SK-N-SH (cell line): Measurements from ENCODE around the gene WWTR1. TPM values are rescaled to one million over a fixed set of nuclear protein-coding genes. Genes with fewer than 3 reads are reported as not detected.

Experiments
- CTCF ChIA-PET: fragments of 300-600, 350-600 bp; formaldehyde crosslinking; extraction: SDS; loops from one replicate; lab custom pipeline; 2021; lab: Yijun Ruan, JAX
- POLR2A ChIA-PET: fragments of 350-600 bp; sonication (Branson Sonifier 250); formaldehyde crosslinking; extraction: SDS; loops from one replicate; lab custom pipeline; 2020; ENCODE audit warnings: antibody characterized with exemption, inconsistent platforms; lab: Yijun Ruan, JAX
- DNase-seq: peaks from one replicate; pipeline ENCODE4 v3.0.0; 2012
- H2AFZ ChIP-seq: fragments of 200-600 bp; sonication (generic); 2 replicates; pipeline ENCODE4 v1.8.1; 2016; ENCODE audit warnings: antibody characterized with exemption, mild to moderate bottlenecking, low read depth
- H3F3A ChIP-seq: fragments of 200-600 bp; sonication (generic); replicated peaks from 2 replicates; pipeline ENCODE3; 2016; ENCODE audit warnings: antibody characterized with exemption, mild to moderate bottlenecking; ENCODE audit not compliant: insufficient read depth
- H3K27ac ChIP-seq, 2 experiments: fragments of 200-500 bp in 1 of 2; fragments of 200-600 bp in 1 of 2; sonication (Bioruptor generic) in 1 of 2; sonication (generic), shearing (Covaris generic) in 1 of 2; 2 replicates each; pipeline versions ENCODE4 v1.5.1 to v1.6.1; 2014 to 2016; ENCODE audit warnings: low read depth in 2 of 2, inconsistent platforms in 1 of 2, low read length in 1 of 2, mild to moderate bottlenecking in 1 of 2, mixed read lengths in 1 of 2
- H3K27me3 ChIP-seq: fragments of 200-600 bp; sonication (generic), shearing (Covaris generic); 2 replicates; pipeline ENCODE4 v1.6.1; 2016; ENCODE audit warnings: mixed run types; ENCODE audit not compliant: insufficient read depth
- H3K36me3 ChIP-seq, 2 experiments: fragments of 200-500 bp in 1 of 2; fragments of 200-600 bp in 1 of 2; sonication (Bioruptor generic) in 1 of 2; sonication (generic) in 1 of 2; replicated peaks in 1 of 2; 2 replicates each; pipeline versions ENCODE3 to v1.5.1; 2014 to 2016; ENCODE audit warnings: low read length in 1 of 2, mild to moderate bottlenecking in 1 of 2; ENCODE audit not compliant: insufficient read depth in 2 of 2, control insufficient read depth in 1 of 2
- H3K4me1 ChIP-seq, 2 experiments: fragments of 200-500 bp in 1 of 2; fragments of 200-600 bp in 1 of 2; sonication (Bioruptor generic) in 1 of 2; sonication (generic), shearing (Covaris generic) in 1 of 2; 2 replicates each; pipeline versions ENCODE4 v1.5.1 to v1.6.1; 2014 to 2016; ENCODE audit warnings: low read depth in 1 of 2, low read length in 1 of 2, mixed run types in 1 of 2; ENCODE audit not compliant: insufficient read depth in 2 of 2, control insufficient read depth in 1 of 2
- H3K4me2 ChIP-seq: fragments of 200-600 bp; sonication (generic), shearing (Covaris generic); 2 replicates; pipeline ENCODE4 v1.6.1; 2017; ENCODE audit warnings: mixed run types
- H3K4me3 ChIP-seq, 2 experiments: fragments of 200-500 bp in 1 of 2; fragments of 200-600 bp in 1 of 2; sonication (Bioruptor generic) in 1 of 2; sonication (generic), shearing (Covaris generic) in 1 of 2; 2 replicates each; pipeline versions ENCODE4 v1.5.1 to v1.8.1; 2014 to 2016; ENCODE audit warnings: low read depth in 2 of 2, inconsistent platforms in 1 of 2, low read length in 1 of 2, mild to moderate bottlenecking in 1 of 2, mixed read lengths in 1 of 2, moderate library complexity in 1 of 2
- H3K79me2 ChIP-seq: fragments of 200-600 bp; sonication (generic); 2 replicates; pipeline ENCODE4 v1.8.1; 2017; ENCODE audit warnings: mild to moderate bottlenecking; ENCODE audit not compliant: insufficient read depth
- H3K9ac ChIP-seq: fragments of 200-600 bp; sonication (generic); 2 replicates; pipeline ENCODE4 v1.6.1; 2017; ENCODE audit warnings: mixed run types
- H3K9me2 ChIP-seq: fragments of 200-600 bp; sonication (generic); 2 replicates; pipeline ENCODE4 v1.6.1; 2017; ENCODE audit warnings: mixed run types
- H3K9me3 ChIP-seq: fragments of 200-600 bp; sonication (generic); 2 replicates; pipeline ENCODE4 v1.6.1; 2017; ENCODE audit warnings: mixed run types, mild to moderate bottlenecking, moderate library complexity
- H4K20me1 ChIP-seq: fragments of 200-600 bp; sonication (generic); 2 replicates; pipeline ENCODE4 v1.6.1; 2017; ENCODE audit warnings: mild to moderate bottlenecking, mixed run types; ENCODE audit not compliant: insufficient read depth
- CTCF ChIP-seq: fragments of 200-600 bp; sonication (generic); IDR thresholded peaks from 2 replicates; pipeline ENCODE4 v1.6.1; 2017; ENCODE audit warnings: antibody characterized with exemption, mild to moderate bottlenecking, moderate library complexity
- ELF1 ChIP-seq: IDR thresholded peaks from 2 replicates; pipeline ENCODE4 v1.4.0; 2012
- FOSL2 ChIP-seq: IDR thresholded peaks from 2 replicates; pipeline ENCODE4 v1.4.0; 2012; ENCODE audit warnings: low read depth, mild to moderate bottlenecking, moderate library complexity, borderline replicate concordance
- FOXM1 ChIP-seq: IDR thresholded peaks from 2 replicates; pipeline ENCODE4 v1.4.0; 2012; ENCODE audit warnings: low read depth, mild to moderate bottlenecking
- GATA2 ChIP-seq: sonication (generic); formaldehyde crosslinking; IDR thresholded peaks from 2 replicates; pipeline ENCODE4 v1.5.0; 2020; ENCODE audit warnings: mild to moderate bottlenecking, missing genetic modification reagents
- IRF3 ChIP-seq: fragments of 150-350 bp; IDR thresholded peaks from 2 replicates; pipeline ENCODE4 v1.6.1; 2016; ENCODE audit warnings: mild to moderate bottlenecking, low read depth, low read length
- MAX ChIP-seq: IDR thresholded peaks from 2 replicates; pipeline ENCODE4 v1.4.0; 2012; ENCODE audit warnings: low read depth
- MEF2A ChIP-seq: IDR thresholded peaks from 2 replicates; pipeline ENCODE4 v1.4.0; 2012; ENCODE audit warnings: low read depth, borderline replicate concordance
- NRF1 ChIP-seq: IDR thresholded peaks from 2 replicates; pipeline ENCODE4 v1.6.1; 2012; ENCODE audit warnings: low read depth, mild to moderate bottlenecking, low read length
- RAD21 ChIP-seq: IDR thresholded peaks from 2 replicates; pipeline ENCODE4 v1.6.1; 2012; ENCODE audit warnings: mild to moderate bottlenecking, low read length
- REST ChIP-seq: IDR thresholded peaks from 2 replicates; pipeline ENCODE4 v1.6.1; 2012; ENCODE audit warnings: mild to moderate bottlenecking, low read depth, low read length, moderate library complexity
- SIN3A ChIP-seq: IDR thresholded peaks from 2 replicates; pipeline ENCODE4 v1.6.1; 2012; ENCODE audit warnings: low read depth, mild to moderate bottlenecking, low read length, moderate library complexity, borderline replicate concordance
- TCF12 ChIP-seq: IDR thresholded peaks from 2 replicates; pipeline ENCODE4 v1.4.0; 2012
- USF1 ChIP-seq: IDR thresholded peaks from 2 replicates; pipeline ENCODE4 v1.4.0; 2012; ENCODE audit warnings: low read depth, borderline replicate concordance
- USF2 ChIP-seq: fragments of 150-350 bp; IDR thresholded peaks from 2 replicates; pipeline ENCODE4 v1.6.1; 2017; ENCODE audit warnings: antibody characterized with exemption, low read length, low read depth, borderline replicate concordance
- YY1 ChIP-seq: IDR thresholded peaks from 2 replicates; pipeline ENCODE4 v1.4.0; 2012; ENCODE audit warnings: low read depth, mild to moderate bottlenecking
- ZBTB33 ChIP-seq: IDR thresholded peaks from 2 replicates; pipeline ENCODE4 v1.4.0; 2012; ENCODE audit warnings: low read depth, borderline replicate concordance
- WGBS: methylation state at CpG from one replicate; pipeline ENCODE4 v1.1.6; 2017; ENCODE audit warnings: low lambda C conversion rate; 5-methylcytosine and 5-hydroxymethylcytosine counted together
- polyA plus RNA-seq, 3 experiments: library from polyadenylated mRNA; depleted of rRNA; stranded (reverse); fragments of >200 nt; gene quantifications; 2 replicates each; pipeline ENCODE4 v1.2.3, GENCODE V29; 2012

Gene WWTR1
- polyA plus RNA-seq, 1 of the 3 experiments (the other 2 are of a cell fraction), result 60.6 TPM

GRCh38 chr3:149667576-149667975, 9.8 kb upstream of the WWTR1 start:
- H4K20me1 ChIP-seq, result no peaks in the 10 kb centered on the region
- 43% methylated on average over 2 of the region's 2 CpGs for whole genome bisulfite sequencing
- H3K4me2 ChIP-seq, result no peak overlapping the region
- no peak for DNase-seq
- ChIA-PET CTCF (no interaction called here), POLR2A (no interaction called here)
- no peaks in the 10 kb centered on the region for H3K27me3 ChIP-seq
- no peak overlapping the region for H3K4me3 ChIP-seq
- no peaks in the 10 kb centered on the region for H3K9me3 ChIP-seq
- H3K79me2 ChIP-seq, result no peaks in the 10 kb centered on the region
- TF ChIP-seq YY1 (no peak), REST (no peak), FOSL2 (no peak)
- no peaks in the 10 kb centered on the region for H3K9me2 ChIP-seq
- H3K4me1 ChIP-seq, result no peaks in the 10 kb centered on the region
- no peak overlapping the region for H2AFZ ChIP-seq
- H3K36me3 ChIP-seq, result no peaks in the 10 kb centered on the region
- no peak overlapping the region for H3K27ac ChIP-seq
- no peaks in the 10 kb centered on the region for H3F3A ChIP-seq
- H3K9ac ChIP-seq, result no peak overlapping the region

- DNase-seq, result no peak
- H3K4me2 ChIP-seq, result no peak overlapping the region
- no peak overlapping the region for H2AFZ ChIP-seq
- no peaks in the 10 kb centered on the region for H4K20me1 ChIP-seq
- H3K36me3 ChIP-seq, result no peaks in the 10 kb centered on the region
- peaks cover 2% of the 10 kb centered on the region for H3F3A ChIP-seq
- no peaks in the 10 kb centered on the region for H3K9me3 ChIP-seq
- H3K27me3 ChIP-seq, result no peaks in the 10 kb centered on the region
- ChIA-PET CTCF (interaction anchor here (0.8 kb wide), 2 partner anchors 134 to 152 kb away, joined by 3 read pairs; no protein-coding TSS in a partner anchor), POLR2A (no interaction called here)
- no peaks in the 10 kb centered on the region for H3K9me2 ChIP-seq
- 0 out of 2 replicates have a peak, but pooled peaks cover 3% of the 10 kb centered on the region for H3K79me2 ChIP-seq
- 50% methylated on average over 1 of the region's 1 CpG for WGBS
- no peak overlapping the region for H3K27ac ChIP-seq
- no peak overlapping the region for H3K4me3 ChIP-seq
- H3K9ac ChIP-seq, result no peak overlapping the region
- peaks cover 0 to 11% of the 10 kb centered on the region in 2 experiments; a peak in 1 of 4 replicates for H3K4me1 ChIP-seq
- no peak for TF ChIP-seq ZBTB33
- TF ChIP-seq NRF1, result no peak
- TF ChIP-seq USF1, result no peak
- TF ChIP-seq TCF12, result no peak
- TF ChIP-seq GATA2 (CRISPR knock-in tag), result no peak
- no peak for TF ChIP-seq SIN3A
- no peak for TF ChIP-seq RAD21
- TF ChIP-seq ELF1, result no peak
- TF ChIP-seq MEF2A, result no peak
- no peak for TF ChIP-seq IRF3
- TF ChIP-seq USF2, result no peak
- no peak for TF ChIP-seq CTCF
- TF ChIP-seq MAX, result no peak
- no peak for TF ChIP-seq FOSL2
- TF ChIP-seq FOXM1, result no peak
Measured at GRCh38 chr3:149663966-149664365, 6.1 kb upstream of the WWTR1 start.
